Measurements from ENCODE around the gene BCAR3.

DNA sequence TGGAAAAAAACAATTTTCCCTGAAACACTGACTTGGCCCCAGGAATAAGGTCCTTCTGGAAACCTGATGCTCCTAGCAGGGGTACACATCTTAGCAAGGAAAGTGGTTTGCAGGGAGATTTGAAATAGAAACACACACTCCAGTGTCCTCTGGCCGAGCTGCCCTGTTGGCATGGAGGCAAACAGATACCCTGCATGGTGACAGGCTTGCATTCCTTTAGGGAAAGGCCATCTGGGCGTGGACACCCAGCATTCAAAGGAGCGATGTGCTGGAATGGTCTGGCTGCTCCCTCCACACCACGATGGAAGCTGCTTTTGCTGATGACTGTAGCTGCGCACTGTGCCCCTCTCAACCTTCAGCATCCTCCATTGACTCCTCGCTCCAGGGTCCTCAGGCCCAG lies 41.5 kb upstream of the BCAR3 start:
- TF ChIP-seq, protein P1, sequence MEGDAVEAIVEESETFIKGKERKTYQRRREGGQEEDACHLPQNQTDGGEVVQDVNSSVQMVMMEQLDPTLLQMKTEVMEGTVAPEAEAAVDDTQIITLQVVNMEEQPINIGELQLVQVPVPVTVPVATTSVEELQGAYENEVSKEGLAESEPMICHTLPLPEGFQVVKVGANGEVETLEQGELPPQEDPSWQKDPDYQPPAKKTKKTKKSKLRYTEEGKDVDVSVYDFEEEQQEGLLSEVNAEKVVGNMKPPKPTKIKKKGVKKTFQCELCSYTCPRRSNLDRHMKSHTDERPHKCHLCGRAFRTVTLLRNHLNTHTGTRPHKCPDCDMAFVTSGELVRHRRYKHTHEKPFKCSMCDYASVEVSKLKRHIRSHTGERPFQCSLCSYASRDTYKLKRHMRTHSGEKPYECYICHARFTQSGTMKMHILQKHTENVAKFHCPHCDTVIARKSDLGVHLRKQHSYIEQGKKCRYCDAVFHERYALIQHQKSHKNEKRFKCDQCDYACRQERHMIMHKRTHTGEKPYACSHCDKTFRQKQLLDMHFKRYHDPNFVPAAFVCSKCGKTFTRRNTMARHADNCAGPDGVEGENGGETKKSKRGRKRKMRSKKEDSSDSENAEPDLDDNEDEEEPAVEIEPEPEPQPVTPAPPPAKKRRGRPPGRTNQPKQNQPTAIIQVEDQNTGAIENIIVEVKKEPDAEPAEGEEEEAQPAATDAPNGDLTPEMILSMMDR (IDR thresholded peaks at IDR 0.05; ENCODE audit: poor library complexity) = no peak
- no peak for TF ChIP-seq EZH2phosphoT487 (IDR thresholded peaks at IDR 0.05; ENCODE audit: low read depth, severe bottlenecking, unreplicated experiment)
- TF ChIP-seq EZH2 (IDR thresholded peaks at IDR 0.05; ENCODE audit: borderline replicate concordance) = no peak
